C4-2B (cell line): ENCODE measurements around the gene GALNT2.

Experiments used
- CTCF ChIP-seq: fragments of 450-650 bp; conservative IDR thresholded peaks from 2 replicates; pipeline ENCODE4 v1.5.1; 2017; ENCODE audit warnings: mild to moderate bottlenecking
- ZFX ChIP-seq: fragments of 450-650 bp; IDR thresholded peaks from 2 replicates; pipeline ENCODE4 v1.6.1; 2017

DNA sequence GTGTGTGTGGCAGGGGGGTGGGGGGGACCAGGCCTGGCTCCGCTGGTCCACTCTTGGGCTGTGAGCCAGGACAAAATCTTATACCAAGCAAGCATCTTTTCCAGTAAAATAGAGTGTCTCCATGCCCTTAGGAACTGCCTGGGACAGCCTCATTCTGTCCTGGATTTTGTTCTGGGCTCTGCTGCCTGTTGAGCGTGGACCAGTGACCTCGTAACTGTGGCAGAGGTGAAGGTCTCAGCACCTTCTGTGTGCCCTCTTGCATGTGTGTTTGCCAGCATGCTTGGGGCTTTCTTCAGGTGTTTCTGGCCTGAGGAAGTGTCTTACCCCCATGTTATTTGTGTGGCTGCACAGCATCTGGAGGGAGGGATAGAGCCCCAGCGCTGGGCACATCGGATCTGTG, 45.7 kb downstream of the GALNT2 start:
- no peak for TF ChIP-seq CTCF
- TF ChIP-seq ZFX, result no peak
